OCI-LY3 (cell line): ENCODE data around the gene ARPC5.
A peak's percentile ranks its signal among the peaks of the same experiment; 100 is the strongest.

ENCODE experiments used
- H2AFZ ChIP-seq: fragments of 200-600, 300-600 bp; shearing (Covaris generic); 2 replicates; pipeline ENCODE4 v1.6.0; 2014; ENCODE audit warnings: antibody characterized with exemption, low read depth, low read length
- H3K27ac ChIP-seq: fragments of 200-600, 300-600 bp; sonication (generic); 2 replicates; pipeline ENCODE4 v1.5.1; 2014; ENCODE audit warnings: mild to moderate bottlenecking, low read length, moderate library complexity, mixed read lengths
- H3K27me3 ChIP-seq: fragments of 200-600, 300-600 bp; sonication (generic); 2 replicates; pipeline ENCODE4 v1.6.1; 2014; ENCODE audit warnings: low read depth, low read length, mixed read lengths
- H3K36me3 ChIP-seq: fragments of 200-600, 300-600 bp; sonication (generic); replicated peaks from 2 replicates; pipeline ENCODE3; 2014; ENCODE audit warnings: low read depth, low read length, mixed read lengths
- H3K4me1 ChIP-seq: fragments of 300-600, 200-600 bp; sonication (generic); 2 replicates; pipeline ENCODE4 v1.6.1; 2014; ENCODE audit warnings: low read length, mixed read lengths
- H3K4me2 ChIP-seq: fragments of 200-600, 300-600 bp; sonication (generic); 2 replicates; pipeline ENCODE4 v1.6.1; 2014; ENCODE audit warnings: low read length, mixed read lengths
- H3K4me3 ChIP-seq: fragments of 300-600, 200-600 bp; sonication (generic); 2 replicates; pipeline ENCODE4 v1.5.1; 2014; ENCODE audit warnings: antibody characterized with exemption, mild to moderate bottlenecking, low read length, moderate library complexity
- H3K79me2 ChIP-seq: fragments of 300-600, 200-600 bp; shearing (Covaris generic); 2 replicates; pipeline ENCODE4 v1.6.1; 2014; ENCODE audit warnings: mild to moderate bottlenecking, low read length, mixed read lengths
- H3K9ac ChIP-seq: fragments of 300-600, 200-600 bp; shearing (Covaris generic); 2 replicates; pipeline ENCODE4 v1.6.0; 2014; ENCODE audit warnings: mild to moderate bottlenecking, low read length, moderate library complexity
- H3K9me3 ChIP-seq: fragments of 200-600, 300-600 bp; shearing (Covaris generic); 2 replicates; pipeline ENCODE4 v1.6.1; 2014; ENCODE audit warnings: low read length, mixed read lengths; ENCODE audit not compliant: insufficient read depth
- H4K20me1 ChIP-seq: fragments of 200-600, 300-600 bp; sonication (generic); 2 replicates; pipeline ENCODE4 v1.6.1; 2016; ENCODE audit warnings: low read length, mixed read lengths; ENCODE audit not compliant: insufficient read depth
- CTCF ChIP-seq: fragments of 200-600, 300-600 bp; sonication (generic); IDR thresholded peaks from 2 replicates; pipeline ENCODE4 v1.5.1; 2014; ENCODE audit warnings: antibody characterized with exemption, low read length, low read depth
- EZH2phosphoT487 ChIP-seq: fragments of 200-600 bp; shearing (Covaris generic); IDR thresholded peaks from 2 replicates; pipeline ENCODE4 v1.6.1; 2018; ENCODE audit warnings: antibody characterized with exemption, mixed run types, low read depth

Gene ARPC5

DNA sequence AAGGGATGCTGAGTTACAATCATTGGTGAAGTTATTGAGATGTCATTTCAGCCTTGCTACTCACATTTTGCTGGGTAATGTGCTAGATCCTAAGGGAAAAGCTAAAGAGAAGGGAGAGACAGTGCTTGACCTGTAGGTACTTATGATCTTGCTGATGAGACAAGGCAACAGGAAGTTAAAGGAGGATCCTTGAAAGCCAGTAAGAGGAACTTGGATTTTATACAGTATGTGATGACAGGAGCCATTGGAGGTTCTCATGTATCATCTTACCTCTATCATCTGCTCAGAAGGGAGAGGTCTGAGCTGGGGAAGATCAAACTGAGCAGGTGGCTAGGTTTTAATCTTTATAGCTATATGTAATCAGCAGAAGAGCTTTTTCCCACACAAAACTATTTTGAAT, 11.2 kb upstream of the ARPC5 start:
- Histone ChIP-seq H4K20me1 (no peaks in the 10 kb centered on the region), H3K9ac (no peak overlapping the region), H3K4me2 (0 out of 2 replicates have a peak overlapping the region, but pooled peaks have one; percentile 1), H3K4me1 (peaks cover 10% of the 10 kb centered on the region), H3K79me2 (no peaks in the 10 kb centered on the region), H2AFZ (no peak overlapping the region), H3K27me3 (no peaks in the 10 kb centered on the region), H3K9me3 (no peaks in the 10 kb centered on the region), H3K4me3 (no peak overlapping the region), H3K36me3 (no peaks in the 10 kb centered on the region), H3K27ac (no peak overlapping the region)
- no peak for TF ChIP-seq EZH2phosphoT487
- no peak for TF ChIP-seq CTCF

DNA sequence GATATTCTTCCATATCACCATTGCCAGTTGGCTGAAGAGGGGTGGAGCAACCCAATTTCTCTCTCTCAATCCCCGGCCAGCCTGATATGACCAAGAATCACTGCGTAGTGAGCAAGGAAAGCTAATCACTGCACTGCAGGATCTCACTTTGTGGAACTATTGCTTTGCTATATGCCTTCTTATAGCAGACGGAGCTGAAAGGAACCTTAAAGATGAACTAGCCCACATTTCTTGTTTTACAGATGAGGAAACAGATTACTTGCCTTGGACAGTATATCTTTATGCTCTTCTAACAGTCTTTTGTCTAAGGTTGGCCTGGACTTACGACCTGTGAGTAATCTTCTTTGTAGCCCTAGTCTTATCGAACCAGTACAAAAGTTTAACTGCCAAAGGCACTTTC, 9.9 kb upstream of the ARPC5 start:
- H2AFZ ChIP-seq = no peak overlapping the region
- no peak for TF ChIP-seq EZH2phosphoT487
- TF ChIP-seq CTCF = no peak
- no peaks in the 10 kb centered on the region for H3K79me2 ChIP-seq
- H3K36me3 ChIP-seq = no peaks in the 10 kb centered on the region
- peaks cover 10% of the 10 kb centered on the region for H3K4me1 ChIP-seq
- no peaks in the 10 kb centered on the region for H3K27me3 ChIP-seq
- no peaks in the 10 kb centered on the region for H3K9me3 ChIP-seq
- H4K20me1 ChIP-seq = no peaks in the 10 kb centered on the region
- H3K4me2 ChIP-seq = no peak overlapping the region
- H3K27ac ChIP-seq = no peak overlapping the region
- no peak overlapping the region for H3K9ac ChIP-seq
- no peak overlapping the region for H3K4me3 ChIP-seq

DNA sequence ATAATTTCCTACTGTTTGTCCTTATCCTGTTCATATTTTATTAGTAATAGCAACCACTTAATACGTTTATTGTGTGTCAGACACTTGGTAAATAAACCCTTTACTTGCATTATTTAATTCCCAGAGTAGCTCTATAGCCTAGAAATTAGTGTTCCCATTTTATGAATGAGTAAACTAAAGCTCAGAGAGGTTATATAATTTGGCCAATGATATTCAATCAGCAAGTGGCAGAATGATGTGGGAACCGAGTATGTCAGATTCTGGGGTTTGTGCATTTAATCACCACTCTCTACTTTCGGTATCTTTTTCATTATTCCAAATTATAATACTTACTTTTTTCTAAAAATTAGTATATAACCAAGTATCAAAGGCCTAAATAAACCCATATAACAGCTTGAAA, 6.6 kb upstream of the ARPC5 start:
- H3K4me3 ChIP-seq = no peak overlapping the region
- no peaks in the 10 kb centered on the region for H4K20me1 ChIP-seq
- no peaks in the 10 kb centered on the region; the same call in 1 of the 2 replicates for H3K27me3 ChIP-seq
- H3K27ac ChIP-seq = no peak overlapping the region
- H3K36me3 ChIP-seq = no peaks in the 10 kb centered on the region
- no peaks in the 10 kb centered on the region for H3K79me2 ChIP-seq
- no peaks in the 10 kb centered on the region for H3K9me3 ChIP-seq
- H3K4me2 ChIP-seq = no peak overlapping the region
- H3K4me1 ChIP-seq = peaks cover 10% of the 10 kb centered on the region
- no peak overlapping the region for H2AFZ ChIP-seq
- no peak overlapping the region for H3K9ac ChIP-seq
- TF ChIP-seq CTCF (no peak), EZH2phosphoT487 (no peak)

DNA sequence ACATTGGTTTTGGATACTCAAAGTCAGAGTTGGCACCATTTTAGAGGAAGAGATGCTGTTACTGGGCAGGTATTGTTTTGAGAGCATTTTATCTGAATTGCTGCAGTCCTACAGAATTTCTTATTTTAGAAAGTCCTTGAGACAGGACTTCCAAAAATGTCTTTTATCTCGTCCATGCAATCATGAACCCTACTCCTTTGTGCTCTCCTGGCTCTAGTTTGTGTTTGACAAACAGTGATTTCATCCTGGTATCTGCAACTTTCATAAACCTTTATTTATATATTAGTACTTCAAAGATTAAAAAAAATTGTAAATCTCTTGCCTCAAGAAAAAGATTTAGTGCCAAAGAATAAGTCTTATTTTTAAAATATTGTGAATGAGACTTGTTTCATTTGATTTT, 4.6 kb upstream of the ARPC5 start:
- H2AFZ ChIP-seq = no peak overlapping the region
- H3K4me3 ChIP-seq = no peak overlapping the region
- H3K27me3 ChIP-seq = no peaks in the 10 kb centered on the region; the same call in 1 of the 2 replicates
- TF ChIP-seq CTCF (no peak), EZH2phosphoT487 (no peak)
- H3K9ac ChIP-seq = no peak overlapping the region
- no peak overlapping the region for H3K4me2 ChIP-seq
- H3K36me3 ChIP-seq = no peaks in the 10 kb centered on the region
- no peak overlapping the region for H3K27ac ChIP-seq
- peaks cover 10% of the 10 kb centered on the region for H3K4me1 ChIP-seq
- no peaks in the 10 kb centered on the region for H3K9me3 ChIP-seq
- no peaks in the 10 kb centered on the region for H4K20me1 ChIP-seq
- H3K79me2 ChIP-seq = peaks cover 4% of the 10 kb centered on the region
